AG08395 (cell line): ENCODE results near the gene ANKDD1B.
"Not testable (repeated sequence)": the region's sequence is repeated elsewhere in the genome, so short reads cannot be mapped to it uniquely, and the experiment has no call there.

Experiments used
- DNase-seq: peaks from one replicate; pipeline ENCODE4 v3.0.0; 2012; ENCODE audit warnings: mixed read lengths, low spot score

Gene ANKDD1B

GRCh38 chr5:75611311-75612225, at the start of gene ANKDD1B:
Gene ANKDD1B (plus strand): TSS chr5:75611453. CDS start chr5:75611635, 182 bp downstream.
- DNase-seq: peak; percentile 21

DNA sequence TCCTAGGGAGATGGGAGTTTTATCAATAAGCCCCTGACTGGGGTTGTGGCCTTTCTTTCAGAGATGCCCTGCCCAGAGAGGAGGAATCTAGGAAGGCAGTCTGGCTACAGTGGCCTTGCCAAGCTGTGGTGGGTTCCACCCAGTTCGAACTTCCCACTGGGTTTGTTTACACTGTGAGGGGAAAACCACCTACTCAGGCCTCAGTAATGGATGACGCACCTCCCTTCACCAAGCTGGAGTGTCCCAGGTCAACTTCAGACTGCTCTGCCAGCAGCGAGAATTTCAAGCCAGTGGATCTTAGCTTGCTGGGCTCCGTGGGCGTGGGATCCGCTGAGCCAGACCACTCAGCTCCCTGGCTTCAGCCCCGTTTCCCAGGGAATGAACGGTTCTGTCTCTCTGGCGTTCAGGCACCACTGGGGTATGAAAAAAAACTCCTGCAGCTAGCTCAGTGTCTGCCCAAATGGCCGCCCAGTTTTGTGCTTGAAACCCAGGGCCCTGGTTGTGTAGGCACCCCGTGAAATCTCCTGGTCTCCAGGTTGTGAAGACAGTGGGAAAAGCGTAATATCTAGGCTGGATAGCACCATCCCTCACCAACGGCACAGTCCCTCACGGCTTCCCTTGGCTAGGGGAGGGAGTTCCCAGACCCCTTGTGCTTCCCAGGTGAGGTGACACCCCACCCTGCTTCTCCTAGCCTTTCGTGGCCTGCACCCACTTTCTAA, 45.1 kb upstream of the ANKDD1B start:
- not testable (repeated sequence) for DNase-seq

DNA sequence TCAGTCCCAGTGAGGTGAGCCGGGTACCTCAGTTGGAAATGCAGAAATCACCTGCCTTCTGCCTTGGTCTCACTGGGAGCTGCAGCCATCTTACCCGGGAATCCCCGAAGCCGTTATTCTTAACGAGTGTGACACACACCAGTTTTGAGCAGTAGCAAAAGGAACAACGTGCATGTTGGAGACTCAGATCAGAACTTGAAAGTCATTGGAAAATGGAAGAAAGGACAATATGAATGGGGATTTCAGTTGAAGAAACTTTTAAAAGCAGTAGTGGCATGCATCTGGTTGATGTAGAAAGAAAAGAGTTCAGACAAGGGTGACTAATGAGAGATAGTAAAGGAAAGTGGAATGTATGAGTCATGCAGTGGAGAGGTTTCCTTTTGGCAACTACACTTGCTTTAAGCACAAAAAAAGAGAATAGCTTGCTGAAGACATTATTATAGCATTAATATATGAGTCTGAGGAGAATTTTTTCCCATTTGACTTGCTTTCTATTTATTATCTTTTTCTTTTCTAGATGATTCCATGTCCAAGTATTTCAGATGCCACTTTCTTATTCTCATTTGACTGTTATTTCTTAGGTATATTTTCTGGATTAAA, 44.4 kb upstream of the ANKDD1B start:
- peak; percentile 92 for DNase-seq

DNA sequence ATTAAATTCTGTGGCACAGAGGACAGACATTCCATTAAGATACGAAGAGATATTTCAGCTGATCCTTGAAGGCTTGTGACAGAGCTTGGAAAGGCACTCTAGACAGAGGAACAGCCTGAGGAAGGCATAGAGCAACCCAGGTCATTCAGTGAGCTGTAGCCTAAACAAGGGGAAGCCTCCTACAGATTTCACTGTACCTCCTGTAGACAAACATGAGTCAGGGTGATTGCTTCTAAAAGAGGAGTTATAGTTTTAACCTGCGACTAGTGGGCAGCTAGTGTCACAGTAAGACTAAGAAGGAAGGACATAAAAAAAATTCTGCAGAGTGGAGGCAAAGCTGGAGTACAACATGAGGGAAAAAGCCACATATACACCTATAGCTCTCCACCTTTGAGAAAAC, 43.5 kb upstream of the ANKDD1B start:
- peak; percentile 7 for DNase-seq

- no peak for DNase-seq
Observed at GRCh38 chr5:75568202-75568601, 43.1 kb upstream of the ANKDD1B start.

DNA sequence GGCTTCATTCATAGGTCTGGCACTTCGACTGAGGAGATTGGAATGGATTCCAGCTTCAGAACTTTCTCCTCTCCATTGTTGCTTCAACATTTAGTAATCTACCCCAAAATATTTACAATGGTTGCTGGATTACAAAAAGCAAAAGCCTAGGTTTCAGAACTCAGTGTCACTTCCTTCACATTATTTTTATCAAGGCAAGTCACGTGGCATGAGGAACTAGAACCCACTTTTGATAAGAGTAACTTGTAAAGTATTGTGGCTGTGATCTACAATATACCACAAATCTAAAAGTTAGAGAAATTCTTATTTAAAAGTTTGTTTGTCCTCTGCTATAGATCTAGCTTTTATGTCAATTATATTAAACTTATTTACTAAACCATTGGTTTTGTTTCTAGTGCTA, 39.7 kb upstream of the ANKDD1B start:
- no peak for DNase-seq

DNA sequence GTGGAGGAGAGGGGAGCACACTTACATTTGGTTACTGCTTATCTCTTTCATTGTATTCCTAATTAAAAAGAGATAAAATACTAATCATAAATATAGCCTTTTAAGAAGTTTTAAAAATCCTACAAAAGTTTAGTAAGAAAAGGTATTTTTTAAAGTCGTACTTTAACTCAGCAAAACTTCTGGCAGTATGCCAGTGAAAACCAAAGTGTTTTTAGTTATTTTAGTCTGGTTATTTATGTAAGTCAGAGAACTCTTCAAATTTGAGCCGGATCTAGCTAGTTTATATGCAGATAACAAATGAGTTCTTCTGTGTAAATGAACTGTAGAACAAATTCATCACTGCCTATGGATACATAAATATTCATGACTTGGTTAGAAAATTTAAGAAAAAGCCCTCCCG, 36.5 kb upstream of the ANKDD1B start:
- DNase-seq: no peak

- not testable (repeated sequence) for DNase-seq
Observed at GRCh38 chr5:75578280-75578679, 33.0 kb upstream of the ANKDD1B start.

- no peak for DNase-seq
Observed at GRCh38 chr5:75584641-75585040, 26.6 kb upstream of the ANKDD1B start.

GRCh38 chr5:75588666-75589065, 22.6 kb upstream of the ANKDD1B start:
- no peak for DNase-seq

GRCh38 chr5:75600535-75600934, 10.7 kb upstream of the ANKDD1B start:
- DNase-seq: no peak

DNA sequence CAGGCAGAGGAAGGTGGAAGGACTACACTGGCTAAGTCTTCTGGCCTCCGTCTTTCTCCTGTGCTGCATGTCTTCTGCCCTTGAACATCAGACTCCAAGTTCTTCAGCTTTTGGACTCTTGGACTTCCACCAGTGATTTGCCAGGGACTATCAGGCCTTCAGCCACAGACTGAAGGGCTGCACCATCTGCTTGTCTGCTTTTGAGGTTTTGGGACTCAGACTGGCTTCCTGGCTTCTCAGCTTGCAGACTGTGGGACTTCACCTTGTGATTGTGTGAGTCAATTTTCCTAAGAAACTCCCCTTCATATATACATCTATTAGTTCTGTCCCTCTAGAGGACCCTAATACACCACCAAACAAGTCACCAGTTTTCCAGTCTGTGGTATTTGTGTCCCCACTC, 9.7 kb upstream of the ANKDD1B start:
- DNase-seq: no peak

DNA sequence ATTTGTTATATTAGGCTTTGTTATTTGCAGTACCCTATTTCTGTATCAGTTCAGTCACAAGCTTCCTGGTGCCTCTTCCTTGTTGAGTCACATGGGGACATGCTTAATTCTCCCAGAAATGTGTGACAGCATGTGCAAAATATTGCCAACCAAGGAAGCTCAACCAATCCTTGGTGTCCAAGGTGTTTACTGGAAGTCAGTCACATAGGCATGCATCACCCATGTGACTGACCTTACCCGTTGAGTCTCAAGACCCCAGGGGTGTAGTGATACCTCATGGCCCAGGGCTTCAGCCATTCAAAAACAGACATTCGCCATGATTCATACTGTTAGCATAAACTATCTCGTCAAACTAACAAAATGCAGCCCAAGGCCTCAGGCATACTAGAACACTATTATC, 9.3 kb upstream of the ANKDD1B start:
- DNase-seq: no peak

- DNase-seq: no peak
Observed at GRCh38 chr5:75603371-75603770, 7.9 kb upstream of the ANKDD1B start.

- no peak for DNase-seq
Observed at GRCh38 chr5:75603821-75604220, 7.4 kb upstream of the ANKDD1B start.

GRCh38 chr5:75607341-75607740, 3.9 kb upstream of the ANKDD1B start:
- DNase-seq: not testable (repeated sequence)

DNA sequence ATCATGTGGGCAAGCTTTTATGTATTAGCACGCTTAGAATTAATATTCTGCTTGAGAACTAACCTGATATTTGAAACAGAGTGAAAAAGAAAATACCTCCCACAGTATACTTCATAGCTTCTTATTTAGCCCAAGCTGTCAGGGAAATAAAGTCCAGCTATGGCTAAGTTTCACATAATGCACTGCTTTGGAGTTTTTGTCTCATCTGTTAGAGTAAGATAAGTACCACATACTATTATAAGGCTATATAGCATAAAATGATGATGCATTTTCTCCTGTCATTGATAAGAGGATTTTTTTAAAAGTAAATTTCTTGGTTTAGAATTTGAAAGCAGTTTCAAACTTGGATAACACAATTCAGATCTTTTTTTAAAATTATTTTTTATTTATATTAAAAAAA, 2.4 kb upstream of the ANKDD1B start:
- no peak for DNase-seq

- DNase-seq: no peak
Observed at GRCh38 chr5:75610201-75610600, 1.1 kb upstream of the ANKDD1B start.

- not testable (repeated sequence) for DNase-seq
Observed at GRCh38 chr5:75610859-75611310, 368 bp upstream of the ANKDD1B start.

DNA sequence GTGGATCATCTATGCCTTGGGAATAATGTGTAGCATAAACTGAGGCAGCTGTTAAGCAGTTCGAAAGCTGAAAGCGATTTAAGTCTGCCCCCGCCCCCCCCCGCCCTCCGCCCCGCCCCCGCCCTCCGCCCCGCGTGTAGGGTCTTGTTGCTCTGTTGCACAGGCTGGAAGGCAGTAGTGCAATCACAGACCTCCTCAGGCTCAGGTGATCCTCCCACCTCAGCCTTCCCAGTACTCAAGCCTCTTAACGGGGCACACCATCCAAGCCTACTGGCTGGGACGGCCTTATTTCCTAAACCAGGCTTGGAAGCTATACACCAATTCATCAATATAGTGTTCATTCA, 945 bp downstream of the ANKDD1B start:
- no peak for DNase-seq

DNA sequence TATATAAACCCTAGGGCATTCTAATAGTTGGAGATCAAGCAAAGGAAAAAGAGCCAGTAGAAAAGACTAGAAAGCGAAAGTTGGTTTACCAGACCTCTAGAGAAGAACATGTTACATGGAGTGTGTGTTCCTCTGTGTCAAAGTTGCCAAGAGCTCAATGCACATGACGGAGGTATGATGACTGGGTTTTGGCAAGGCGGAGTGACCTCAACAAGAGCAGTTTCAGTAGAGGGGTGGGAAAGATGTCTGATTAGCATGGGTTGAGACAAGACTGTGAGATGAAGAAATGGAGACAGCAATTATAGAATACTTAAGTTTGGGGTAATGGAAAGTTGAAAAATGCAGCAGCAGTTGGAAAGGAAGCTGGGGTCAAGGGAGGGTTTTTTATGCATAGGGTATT, 1.6 kb downstream of the ANKDD1B start:
- no peak for DNase-seq

DNA sequence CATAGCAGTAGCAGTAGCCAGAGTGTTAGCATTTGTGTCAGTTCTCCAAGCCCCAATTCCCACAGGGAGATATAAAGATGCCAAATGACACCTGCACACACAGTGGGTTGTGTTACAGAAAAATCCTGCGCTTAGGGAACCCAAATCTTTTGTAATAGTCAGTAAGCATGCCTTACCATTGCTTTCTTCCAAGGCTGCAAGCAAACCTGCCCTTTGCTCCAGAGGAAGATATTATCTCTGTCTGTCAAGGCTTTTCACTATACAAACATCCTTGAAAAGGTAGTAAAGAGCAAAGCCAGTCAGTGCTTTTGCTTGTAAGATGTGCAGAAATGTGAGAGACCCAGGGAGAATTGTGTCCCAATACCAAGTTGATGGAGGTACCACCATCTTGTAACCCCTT, 2.9 kb downstream of the ANKDD1B start:
- no peak for DNase-seq

DNA sequence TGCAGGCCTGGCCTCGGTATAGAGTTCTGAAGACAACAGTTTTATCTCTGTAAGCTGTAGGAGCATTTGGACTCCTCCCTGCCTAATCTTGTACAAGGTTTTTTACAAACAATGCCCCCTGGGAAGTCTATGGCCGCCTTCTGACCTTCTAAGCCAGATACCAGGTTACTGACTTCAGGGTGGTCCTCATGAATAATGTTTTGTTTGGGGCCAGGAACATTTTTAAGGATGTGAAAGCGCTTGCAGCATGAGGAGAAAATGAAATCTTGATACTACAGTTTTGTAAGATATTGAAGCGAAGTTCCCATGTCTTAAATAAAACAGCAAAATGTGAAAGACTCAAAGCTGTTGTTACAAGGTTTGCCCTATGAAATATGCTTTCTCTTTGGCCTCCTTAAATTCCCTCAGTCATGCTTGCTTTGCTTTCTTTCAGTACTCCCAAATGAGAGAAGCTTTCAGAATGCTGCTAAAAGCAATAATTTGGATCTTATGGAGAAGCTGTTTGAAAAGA, 5.2 kb downstream of the ANKDD1B start:
- no peak for DNase-seq
